GM12878 (cell line): ENCODE results near the gene SETMAR. TPM values are rescaled to one million over a fixed set of nuclear protein-coding genes. Genes with fewer than 3 reads are reported as not detected.
A peak's percentile ranks its signal among the peaks of the same experiment; 100 is the strongest.

Experiments used
- ATAC-seq: fragments of 200-7000 bp; cut with Tn5 transposase; 3 replicates; pipeline ENCODE4 v1.9.1; 2020; ENCODE audit warnings: mild to moderate bottlenecking, moderate library complexity
- BruUV-seq: library from RNA; stranded (reverse); fragments of 400-500 nt; replicated peaks from 2 replicates; lab custom pipeline; 2021; lab: Mats Ljungman, UMichigan
- CTCF ChIA-PET: fragments of 300-600 bp; sonication (Branson Sonifier 250); formaldehyde crosslinking; extraction: SDS; loops from one replicate; lab custom pipeline; 2021; ENCODE audit warnings: inconsistent platforms; lab: Yijun Ruan, JAX
- POLR2A ChIA-PET: fragments of 350-600 bp; formaldehyde crosslinking; extraction: SDS; loops from one replicate; lab custom pipeline; 2021; ENCODE audit warnings: inconsistent platforms; lab: Charles Lee
- RAD21 ChIA-PET: fragments of 300-600 bp; sonication (Branson Sonifier 250); formaldehyde crosslinking; loops from one replicate; lab custom pipeline; 2023; ENCODE audit warnings: antibody characterized with exemption; ENCODE audit not compliant: unreplicated experiment; lab: Charles Lee
- SMC1A ChIA-PET: fragments of 300-600 bp; sonication (Branson Sonifier 250); formaldehyde crosslinking; loops from one replicate; lab custom pipeline; 2023; ENCODE audit not compliant: unreplicated experiment, uncharacterized antibody; lab: Charles Lee
- DNase-seq: peaks from one replicate; pipeline ENCODE4 v3.0.0-alpha.2; 2011; ENCODE audit warnings: low read depth, low spot score
- FAIRE-seq: peaks from 3 replicates; lab custom pipeline; 2011; peaks lifted over from hg19 to GRCh38; lab: Jason Lieb, UNC
- H2AFZ ChIP-seq: 2 replicates; pipeline ENCODE4 v1.6.0; 2011; ENCODE audit warnings: low read depth, low read length, control low read depth; ENCODE audit not compliant: control insufficient read depth
- H3K27ac ChIP-seq: 2 replicates; pipeline ENCODE4 v1.5.1; 2011; ENCODE audit warnings: control low read depth; ENCODE audit not compliant: control insufficient read depth, insufficient read depth
- H3K27me3 ChIP-seq, 2 experiments: replicated peaks in 1 of 2; 2 replicates each; pipeline versions ENCODE4 v1.6.0 to v1.6.1; 2011; ENCODE audit warnings: low read length in 1 of 2; ENCODE audit not compliant: control insufficient read depth in 2 of 2, insufficient read depth in 2 of 2
- H3K36me3 ChIP-seq, 2 experiments: 2 replicates each; pipeline ENCODE4 v1.5.1; 2011; ENCODE audit warnings: low read length in 1 of 2; ENCODE audit not compliant: control insufficient read depth in 2 of 2, insufficient read depth in 2 of 2
- H3K4me1 ChIP-seq: 2 replicates; pipeline ENCODE4 v1.6.1; 2011; ENCODE audit warnings: mild to moderate bottlenecking, low read length, moderate library complexity, mixed read lengths; ENCODE audit not compliant: control insufficient read depth, insufficient read depth
- H3K4me2 ChIP-seq: 2 replicates; pipeline ENCODE4 v1.6.0; 2011; ENCODE audit warnings: control low read depth; ENCODE audit not compliant: control insufficient read depth, insufficient read depth
- H3K4me3 ChIP-seq: fragments of 200-600 bp; sonication (generic); 2 replicates; pipeline ENCODE4 v1.5.1; 2016
- H3K79me2 ChIP-seq: 2 replicates; pipeline ENCODE4 v1.6.0; 2011; ENCODE audit warnings: low read length; ENCODE audit not compliant: control insufficient read depth, insufficient read depth
- H3K9ac ChIP-seq: 2 replicates; pipeline ENCODE4 v1.8.0; 2011; ENCODE audit warnings: low read length, control low read depth, mixed read lengths; ENCODE audit not compliant: control insufficient read depth, insufficient read depth
- H3K9me3 ChIP-seq: replicated peaks from 3 replicates; pipeline ENCODE4 v1.5.1; 2011; ENCODE audit warnings: mild to moderate bottlenecking, low read length; ENCODE audit not compliant: control insufficient read depth, insufficient read depth
- H4K20me1 ChIP-seq: 2 replicates; pipeline ENCODE4 v1.6.0; 2011; ENCODE audit not compliant: control insufficient read depth, insufficient read depth
- BCL11A ChIP-seq: IDR thresholded peaks from 2 replicates; pipeline ENCODE4 v1.6.1; 2011; ENCODE audit warnings: low read depth, low read length
- BMI1 ChIP-seq: fragments of 450-650 bp; IDR thresholded peaks from 2 replicates; pipeline ENCODE4 v1.6.1; 2016; ENCODE audit warnings: mild to moderate bottlenecking, moderate library complexity, borderline replicate concordance
- CBFB ChIP-seq: IDR thresholded peaks from 2 replicates; pipeline ENCODE4 v1.6.1; 2016; ENCODE audit warnings: antibody characterized with exemption, low read depth
- CBX5 ChIP-seq: sonication (generic); IDR thresholded peaks from 2 replicates; pipeline ENCODE4 v1.6.1; 2016; ENCODE audit warnings: low read depth, moderate library complexity, mild to moderate bottlenecking, inconsistent platforms
- FOXM1 ChIP-seq: IDR thresholded peaks from 2 replicates; pipeline ENCODE4 v1.6.1; 2012; ENCODE audit warnings: low read depth, mild to moderate bottlenecking, inconsistent platforms, low read length, moderate library complexity
- HDAC6 ChIP-seq: fragments of 200-600 bp; sonication (generic); IDR thresholded peaks from one replicate; pipeline ENCODE4 v1.8.0; 2017; ENCODE audit warnings: antibody characterized with exemption; ENCODE audit not compliant: unreplicated experiment
- MXI1 ChIP-seq: fragments of 150-350 bp; IDR thresholded peaks from 2 replicates; pipeline ENCODE4 v1.6.1; 2011; ENCODE audit warnings: low read depth, mild to moderate bottlenecking, inconsistent platforms, low read length, improper control_type of control experiment
- NFYA ChIP-seq: IDR thresholded peaks from 2 replicates; pipeline ENCODE4 v1.6.1; 2011; ENCODE audit warnings: low read depth, mild to moderate bottlenecking, low read length, improper control_type of control experiment, borderline replicate concordance
- RAD21 ChIP-seq: IDR thresholded peaks from 2 replicates; pipeline ENCODE4 v1.6.1; 2011; ENCODE audit warnings: mild to moderate bottlenecking, low read depth, low read length, moderate library complexity; ENCODE audit not compliant: insufficient read depth
- RELB ChIP-seq: fragments of 450-650 bp; IDR thresholded peaks from 2 replicates; pipeline ENCODE4 v1.6.1; 2017; ENCODE audit warnings: low read depth, mild to moderate bottlenecking, moderate library complexity
- RUNX3 ChIP-seq: IDR thresholded peaks from 2 replicates; pipeline ENCODE4 v1.6.1; 2012; ENCODE audit warnings: low read length, inconsistent platforms
- SMC3 ChIP-seq: IDR thresholded peaks from 2 replicates; pipeline ENCODE4 v1.6.1; 2011; ENCODE audit warnings: low read length, improper control_type of control experiment, borderline replicate concordance
- STAT3 ChIP-seq: IDR thresholded peaks from 2 replicates; pipeline ENCODE4 v1.6.1; 2011; ENCODE audit warnings: low read depth, low read length, improper control_type of control experiment
- TAF1 ChIP-seq: IDR thresholded peaks from 2 replicates; pipeline ENCODE4 v1.6.1; 2011; ENCODE audit warnings: mild to moderate bottlenecking, low read depth, low read length, borderline replicate concordance
- YBX1 ChIP-seq: fragments of 450-650 bp; IDR thresholded peaks from 2 replicates; pipeline ENCODE4 v1.6.1; 2016; ENCODE audit warnings: antibody characterized with exemption
- YY1 ChIP-seq: IDR thresholded peaks from 2 replicates; pipeline ENCODE4 v1.6.1; 2011; ENCODE audit warnings: low read depth, mild to moderate bottlenecking, low read length
- ZNF384 ChIP-seq: IDR thresholded peaks from 2 replicates; pipeline ENCODE4 v1.6.1; 2012; ENCODE audit warnings: low read depth, mild to moderate bottlenecking, low read length, improper control_type of control experiment, borderline replicate concordance
- WGBS: methylation state at CpG from one replicate; pipeline ENCODE4 v1.1.6; 2016; ENCODE audit warnings: low lambda C conversion rate; ENCODE audit not compliant: insufficient replicate concordance, insufficient coverage; ENCODE audit errors: missing lambda C conversion rate; 5-methylcytosine and 5-hydroxymethylcytosine counted together
- in situ Hi-C: fragments of 300-500 bp; cut with MboI; formaldehyde crosslinking; loops from 9 replicates; pipeline ENCODE4 v1.14.3; 2018; ENCODE audit warnings: mixed read lengths
- intact Hi-C: fragments of 100-400 bp; cut with micrococcal nuclease; formaldehyde crosslinking; loops from one replicate; pipeline ENCODE4 v1.14.2; 2022; ENCODE audit not compliant: unreplicated experiment
- polyA plus RNA-seq, 11 experiments: library from polyadenylated mRNA; depleted of rRNA in 4 of 11; unstranded in 6 of 11; stranded (reverse) in 5 of 11; fragments of >200 nt; fragmentation: Nextera tagmentation in 4 of 11; fragmentation: Illumina TruSeq in 1 of 11; extraction: Ambion mirVana in 4 of 11; extraction: Trizol in 1 of 11; gene quantifications; 1 replicate in 1 of 11; 2 replicates in 10 of 11; pipeline versions ENCODE4 v1.2.1 to v1.2.3, GENCODE V29; 2011 to 2016; ENCODE audit warnings: inconsistent platforms in 2 of 11, missing spikeins in 2 of 11, low read depth in 1 of 11
- total RNA-seq, 4 experiments: library from RNA; depleted of rRNA in 3 of 4; stranded (reverse); fragments of >200 nt in 3 of 4; fragmentation: Illumina TruSeq in 1 of 4; extraction: Trizol in 1 of 4; gene quantifications; 2 replicates each; pipeline versions ENCODE4 v1.2.1 to v1.2.3, GENCODE V29; 2013 to 2021
- TF ChIP-seq, protein P1 (sequence below): fragments of 150-350 bp; IDR thresholded peaks from 2 replicates; pipeline ENCODE4 v1.6.1; 2014; ENCODE audit warnings: mild to moderate bottlenecking, low read depth, low read length
- TF ChIP-seq, protein P2 (sequence below), 3 experiments: IDR thresholded peaks in 2 of 3; conservative IDR thresholded peaks in 1 of 3; 2 replicates each; pipeline ENCODE4 v1.5.1; 2011; ENCODE audit warnings: low read depth in 3 of 3, low read length in 3 of 3, mild to moderate bottlenecking in 3 of 3, control low read depth in 2 of 3, moderate library complexity in 2 of 3, inconsistent platforms in 1 of 3, mixed read lengths in 1 of 3; ENCODE audit not compliant: control insufficient read depth in 2 of 3, insufficient read depth in 1 of 3; ENCODE audit errors: extremely low read depth in 1 of 3

SETMAR gene
- total and polyA plus RNA-seq, 10 of the 15 experiments (the other 5 are each of a cell fraction or from before 2014, with no cell fraction given), result 7.1 to 25.1 (median 20.3) TPM

- no peaks in the 10 kb centered on the region for H3K79me2 ChIP-seq
- ChIA-PET CTCF (interaction anchor here (0.6 to 10.4 kb wide), 73 partner anchors 9 to 1152 kb away, joined by 3 to 226 read pairs (median 4); partner anchors contain the start of gene ITPR1), SMC1A (interaction anchor here (0.6 to 5.1 kb wide), 60 partner anchors 9 to 1850 kb away, joined by 3 to 102 read pairs (median 5); partner anchors contain the start of genes ITPR1 and SUMF1), RAD21 (interaction anchor here (0.6 to 5.1 kb wide), 37 partner anchors 8 to 707 kb away, joined by 3 to 105 read pairs (median 4); partner anchors contain the start of gene ITPR1), POLR2A (interaction anchor here (0.8 to 1.0 kb wide), 2 partner anchors 144 to 283 kb away, joined by 3 read pairs; no protein-coding TSS in a partner anchor)
- no TSS peak for BruUV-seq
- no peak overlapping the region for H2AFZ ChIP-seq
- no peaks in the 10 kb centered on the region for H3K36me3 ChIP-seq
- 0% methylated on average over 2 of the region's 2 CpGs for WGBS
- no peak overlapping the region for H3K4me3 ChIP-seq
- DNase-seq (peak; percentile 31), ATAC-seq (peak; percentile 96), FAIRE-seq (peak; percentile 97)
- no peaks in the 10 kb centered on the region for H4K20me1 ChIP-seq
- intact Hi-C loops (loop anchor here (1.0 to 10.0 kb wide), 5 partner anchors 142 to 704 kb away; partner anchors contain the start of gene ITPR1), in situ Hi-C loops (loop anchor here (5.0 to 10.0 kb wide), 2 partner anchors 287 to 714 kb away; no protein-coding TSS in a partner anchor)
- H3K27me3 ChIP-seq, result no peaks in the 10 kb centered on the region
- no peaks in the 10 kb centered on the region for H3K9me3 ChIP-seq
- no peaks in the 10 kb centered on the region for H3K4me1 ChIP-seq
- no peak overlapping the region for H3K4me2 ChIP-seq
- no peak overlapping the region for H3K9ac ChIP-seq
- no peak overlapping the region for H3K27ac ChIP-seq
- TF ChIP-seq RAD21, result peak; percentile 95
- 0 out of 2 replicates have a peak, but pooled peaks have one; percentile 24 for TF ChIP-seq RELB
- no peak for TF ChIP-seq BCL11A
- TF ChIP-seq MXI1, result 0 out of 2 replicates have a peak, but pooled peaks have one; percentile 35
- no peak for TF ChIP-seq STAT3
- TF ChIP-seq YY1, result 0 out of 2 replicates have a peak, but pooled peaks have one; percentile 51
- TF ChIP-seq, protein P1, sequence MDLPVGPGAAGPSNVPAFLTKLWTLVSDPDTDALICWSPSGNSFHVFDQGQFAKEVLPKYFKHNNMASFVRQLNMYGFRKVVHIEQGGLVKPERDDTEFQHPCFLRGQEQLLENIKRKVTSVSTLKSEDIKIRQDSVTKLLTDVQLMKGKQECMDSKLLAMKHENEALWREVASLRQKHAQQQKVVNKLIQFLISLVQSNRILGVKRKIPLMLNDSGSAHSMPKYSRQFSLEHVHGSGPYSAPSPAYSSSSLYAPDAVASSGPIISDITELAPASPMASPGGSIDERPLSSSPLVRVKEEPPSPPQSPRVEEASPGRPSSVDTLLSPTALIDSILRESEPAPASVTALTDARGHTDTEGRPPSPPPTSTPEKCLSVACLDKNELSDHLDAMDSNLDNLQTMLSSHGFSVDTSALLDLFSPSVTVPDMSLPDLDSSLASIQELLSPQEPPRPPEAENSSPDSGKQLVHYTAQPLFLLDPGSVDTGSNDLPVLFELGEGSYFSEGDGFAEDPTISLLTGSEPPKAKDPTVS, result no peak
- TF ChIP-seq SMC3, result peak; percentile 84
- no peak for TF ChIP-seq TAF1
- no peak for TF ChIP-seq NFYA
- no peak for TF ChIP-seq BMI1
- TF ChIP-seq HDAC6, result no peak
- 0 out of 2 replicates have a peak, but pooled peaks have one; percentile 26 for TF ChIP-seq FOXM1
- TF ChIP-seq CBFB, result peak; percentile 17; the same call in 1 of the 2 replicates
- TF ChIP-seq YBX1, result peak; percentile 23; the same call in 1 of the 2 replicates
- peak; percentile 85 for TF ChIP-seq ZNF384
- TF ChIP-seq CBX5, result no peak
- TF ChIP-seq, protein P2, sequence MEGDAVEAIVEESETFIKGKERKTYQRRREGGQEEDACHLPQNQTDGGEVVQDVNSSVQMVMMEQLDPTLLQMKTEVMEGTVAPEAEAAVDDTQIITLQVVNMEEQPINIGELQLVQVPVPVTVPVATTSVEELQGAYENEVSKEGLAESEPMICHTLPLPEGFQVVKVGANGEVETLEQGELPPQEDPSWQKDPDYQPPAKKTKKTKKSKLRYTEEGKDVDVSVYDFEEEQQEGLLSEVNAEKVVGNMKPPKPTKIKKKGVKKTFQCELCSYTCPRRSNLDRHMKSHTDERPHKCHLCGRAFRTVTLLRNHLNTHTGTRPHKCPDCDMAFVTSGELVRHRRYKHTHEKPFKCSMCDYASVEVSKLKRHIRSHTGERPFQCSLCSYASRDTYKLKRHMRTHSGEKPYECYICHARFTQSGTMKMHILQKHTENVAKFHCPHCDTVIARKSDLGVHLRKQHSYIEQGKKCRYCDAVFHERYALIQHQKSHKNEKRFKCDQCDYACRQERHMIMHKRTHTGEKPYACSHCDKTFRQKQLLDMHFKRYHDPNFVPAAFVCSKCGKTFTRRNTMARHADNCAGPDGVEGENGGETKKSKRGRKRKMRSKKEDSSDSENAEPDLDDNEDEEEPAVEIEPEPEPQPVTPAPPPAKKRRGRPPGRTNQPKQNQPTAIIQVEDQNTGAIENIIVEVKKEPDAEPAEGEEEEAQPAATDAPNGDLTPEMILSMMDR (IDR thresholded peaks at IDR 0.05 in 2 of 3, conservative IDR thresholded peaks at IDR 0.05 in 1 of 3; ENCODE audit: control insufficient read depth in 2 of 3, extremely low read depth in 1 of 3, insufficient read depth in 1 of 3, low read depth in 3 of 3, low read length in 3 of 3), result peak; percentile 64 to 78 (median 73)
- peak; percentile 74 for TF ChIP-seq RUNX3
These were observed 47.6 kb downstream of the SETMAR start for GRCh38 chr3:4350789-4351163.
